Left forelimb (tissue), 1 donor: ENCODE measurements around the gene ANKRD44.
"Not testable (repeated sequence)": the region's sequence is repeated elsewhere in the genome, so short reads cannot be mapped to it uniquely, and the experiment has no call there.

Experiments used
- DNase-seq: peaks from one replicate; pipeline ENCODE4 v3.0.0-alpha.2; 2018; ENCODE audit warnings: low spot score

Gene ANKRD44

GRCh38 chr2:197310271-197310985 lies at the start of gene ANKRD44:
ANKRD44 (minus strand) TSS chr2:197310780; CDS start chr2:197310604, 176 bp downstream.
- peak; percentile 93 for DNase-seq

GRCh38 chr2:197359859-197360258 lies 49.3 kb upstream of the ANKRD44 start:
- DNase-seq = no peak

GRCh38 chr2:197358931-197359330 lies 48.4 kb upstream of the ANKRD44 start:
- no peak for DNase-seq

- DNase-seq = no peak
Measured at GRCh38 chr2:197357986-197358385, 47.4 kb upstream of the ANKRD44 start.

- DNase-seq = no peak
Measured at GRCh38 chr2:197356136-197356535, 45.6 kb upstream of the ANKRD44 start.

- DNase-seq = no peak
Measured at GRCh38 chr2:197354169-197354558, 43.6 kb upstream of the ANKRD44 start.

GRCh38 chr2:197353393-197354168 lies 43.0 kb upstream of the ANKRD44 start:
- no peak for DNase-seq

- no peak for DNase-seq
Measured at GRCh38 chr2:197349699-197350098, 39.1 kb upstream of the ANKRD44 start.

- DNase-seq = no peak
Measured at GRCh38 chr2:197348721-197349360, 38.3 kb upstream of the ANKRD44 start.

GRCh38 chr2:197345846-197346370 lies 35.3 kb upstream of the ANKRD44 start:
- DNase-seq = no peak

- DNase-seq = not testable (repeated sequence)
Measured at GRCh38 chr2:197343968-197344367, 33.4 kb upstream of the ANKRD44 start.

GRCh38 chr2:197340591-197340990 lies 30.0 kb upstream of the ANKRD44 start:
- no peak for DNase-seq

GRCh38 chr2:197339496-197340220 lies 29.1 kb upstream of the ANKRD44 start:
- DNase-seq = no peak

GRCh38 chr2:197339016-197339415 lies 28.4 kb upstream of the ANKRD44 start:
- no peak for DNase-seq

GRCh38 chr2:197332641-197333040 lies 22.1 kb upstream of the ANKRD44 start:
- no peak for DNase-seq

GRCh38 chr2:197328461-197328860 lies 17.9 kb upstream of the ANKRD44 start:
- no peak for DNase-seq

- DNase-seq = no peak
Measured at GRCh38 chr2:197327472-197328098, 17.0 kb upstream of the ANKRD44 start.

- DNase-seq = no peak
Measured at GRCh38 chr2:197327073-197327471, 16.5 kb upstream of the ANKRD44 start.

- no peak for DNase-seq
Measured at GRCh38 chr2:197324801-197325200, 14.2 kb upstream of the ANKRD44 start.

GRCh38 chr2:197322724-197323720 lies 12.4 kb upstream of the ANKRD44 start:
- DNase-seq = no peak
